H1 (cell line): ENCODE measurements around the gene PARD3. TPM values are rescaled to one million over a fixed set of nuclear protein-coding genes. Genes with fewer than 3 reads are reported as not detected.

ENCODE experiments used
- CTCF ChIA-PET: fragments of 300-600 bp; sonication (Branson Sonifier 250); formaldehyde crosslinking; loops from one replicate; lab custom pipeline; 2021; ENCODE audit not compliant: partially characterized antibody; lab: Charles Lee
- POLR2A ChIA-PET: fragments of 300-600 bp; sonication (Branson Sonifier 250); formaldehyde crosslinking; loops from one replicate; lab custom pipeline; 2021; ENCODE audit warnings: inconsistent platforms; ENCODE audit not compliant: partially characterized antibody; lab: Charles Lee
- DNase-seq, 2 experiments: peaks; one replicate each; pipeline versions ENCODE4 v3.0.0 to v3.0.0-alpha.2; 2010 to 2022; ENCODE audit warnings: low spot score in 2 of 2, low read depth in 1 of 2, mixed read lengths in 1 of 2
- FAIRE-seq: peaks from 2 replicates; lab custom pipeline; 2011; peaks lifted over from hg19 to GRCh38; lab: Jason Lieb, UNC
- H2AFZ ChIP-seq: 2 replicates; pipeline ENCODE4 v1.8.1; 2012; ENCODE audit warnings: low read length, inconsistent platforms
- H2AK5ac ChIP-seq: 2 replicates; pipeline ENCODE4 v1.6.1; 2013; ENCODE audit warnings: low read depth, low read length
- H2BK120ac ChIP-seq: replicated peaks from 2 replicates; pipeline ENCODE3; 2013; ENCODE audit warnings: low read depth, low read length, inconsistent platforms
- H2BK12ac ChIP-seq: 2 replicates; pipeline ENCODE4 v1.6.1; 2013; ENCODE audit warnings: low read depth, low read length
- H2BK15ac ChIP-seq: 2 replicates; pipeline ENCODE4 v1.6.1; 2013; ENCODE audit warnings: low read length
- H2BK20ac ChIP-seq: 2 replicates; pipeline ENCODE4 v1.6.1; 2013; ENCODE audit warnings: low read length
- H2BK5ac ChIP-seq: 2 replicates; pipeline ENCODE4 v1.6.1; 2013; ENCODE audit warnings: low read depth, low read length
- H3K14ac ChIP-seq: 2 replicates; pipeline ENCODE4 v1.6.1; 2013; ENCODE audit warnings: inconsistent platforms; ENCODE audit not compliant: insufficient read length
- H3K18ac ChIP-seq: 2 replicates; pipeline ENCODE4 v1.6.1; 2013; ENCODE audit warnings: low read length; ENCODE audit errors: extremely low read depth
- H3K23ac ChIP-seq: 2 replicates; pipeline ENCODE4 v1.6.1; 2013; ENCODE audit warnings: inconsistent platforms; ENCODE audit not compliant: insufficient read length
- H3K23me2 ChIP-seq: 2 replicates; pipeline ENCODE4 v1.6.1; 2013; ENCODE audit warnings: low read depth, low read length
- H3K27ac ChIP-seq: 2 replicates; pipeline ENCODE4 v1.6.1; 2011; ENCODE audit warnings: low read depth, low read length, inconsistent platforms
- H3K27me3 ChIP-seq, 4 experiments: replicated peaks in 1 of 4; 1 replicate in 1 of 4; 2 replicates in 3 of 4; pipeline versions ENCODE4 v1.6.1 to v1.8.1; 2011 to 2013; ENCODE audit warnings: low read length in 3 of 4, mild to moderate bottlenecking in 3 of 4, inconsistent platforms in 2 of 4, mixed read lengths in 2 of 4, moderate library complexity in 1 of 4; ENCODE audit not compliant: control insufficient read depth in 3 of 4, insufficient read depth in 3 of 4; ENCODE audit errors: extremely low read depth in 1 of 4
- H3K36me3 ChIP-seq, 4 experiments: 2 replicates each; pipeline versions ENCODE4 v1.6.1 to v1.8.1; 2011 to 2013; ENCODE audit warnings: mild to moderate bottlenecking in 4 of 4, low read length in 3 of 4, moderate library complexity in 2 of 4, control low read depth in 1 of 4, inconsistent platforms in 1 of 4; ENCODE audit not compliant: insufficient read depth in 4 of 4, control insufficient read depth in 2 of 4
- H3K4ac ChIP-seq: replicated peaks from 2 replicates; pipeline ENCODE3; 2013; ENCODE audit warnings: low read length, low read depth, mixed read lengths, inconsistent platforms; ENCODE audit not compliant: insufficient read length
- H3K4me1 ChIP-seq, 4 experiments: replicated peaks in 1 of 4; 1 replicate in 1 of 4; 2 replicates in 3 of 4; pipeline versions ENCODE4 v1.6.1 to v1.8.1; 2011 to 2013; ENCODE audit warnings: low read length in 3 of 4, inconsistent platforms in 2 of 4, mixed read lengths in 1 of 4; ENCODE audit not compliant: insufficient read depth in 4 of 4, control insufficient read depth in 3 of 4
- H3K4me2 ChIP-seq, 2 experiments: 2 replicates each; pipeline versions ENCODE4 v1.6.1 to v1.8.1; 2011 to 2013; ENCODE audit warnings: low read depth in 2 of 2, low read length in 2 of 2, control low read depth in 1 of 2, inconsistent platforms in 1 of 2, mild to moderate bottlenecking in 1 of 2; ENCODE audit not compliant: insufficient read depth in 1 of 2
- H3K4me3 ChIP-seq, 4 experiments: fragments of 200-600, 300-600 bp in 1 of 4; sonication (generic), shearing (Covaris generic), sonication (Bioruptor Twin) in 1 of 4; 2 replicates each; pipeline versions ENCODE4 v1.5.1 to v1.8.1; 2011 to 2016; ENCODE audit warnings: low read length in 4 of 4, low read depth in 3 of 4, control low read depth in 2 of 4, inconsistent platforms in 2 of 4, mild to moderate bottlenecking in 2 of 4, mixed read lengths in 1 of 4, moderate library complexity in 1 of 4; ENCODE audit not compliant: insufficient read depth in 2 of 4; ENCODE audit errors: extremely low read depth in 1 of 4
- H3K56ac ChIP-seq: replicated peaks from 2 replicates; pipeline ENCODE3; 2013; ENCODE audit warnings: low read depth, mild to moderate bottlenecking, mixed read lengths, low read length, inconsistent platforms; ENCODE audit not compliant: insufficient read length
- H3K79me1 ChIP-seq: 2 replicates; pipeline ENCODE4 v1.6.1; 2013; ENCODE audit warnings: low read depth, low read length, control low read depth
- H3K79me2 ChIP-seq, 2 experiments: 2 replicates each; pipeline versions ENCODE4 v1.6.1 to v1.8.1; 2012 to 2013; ENCODE audit warnings: low read length in 2 of 2, mild to moderate bottlenecking in 2 of 2, inconsistent platforms in 1 of 2; ENCODE audit not compliant: insufficient read depth in 2 of 2, control insufficient read depth in 1 of 2
- H3K9ac ChIP-seq, 4 experiments: replicated peaks in 1 of 4; 1 replicate in 1 of 4; 2 replicates in 3 of 4; pipeline versions ENCODE4 v1.6.1 to v1.8.1; 2011 to 2013; ENCODE audit warnings: low read depth in 3 of 4, low read length in 3 of 4, control low read depth in 2 of 4, mild to moderate bottlenecking in 2 of 4, moderate library complexity in 2 of 4, inconsistent platforms in 1 of 4; ENCODE audit errors: extremely low read depth in 1 of 4
- H3K9me3 ChIP-seq, 2 experiments: 2 replicates each; pipeline versions ENCODE4 v1.6.1 to v1.8.1; 2012 to 2013; ENCODE audit warnings: mild to moderate bottlenecking in 2 of 2, moderate library complexity in 2 of 2, control low read depth in 1 of 2, inconsistent platforms in 1 of 2, low read depth in 1 of 2, low read length in 1 of 2, mixed read lengths in 1 of 2; ENCODE audit not compliant: insufficient read depth in 2 of 2
- H4K20me1 ChIP-seq, 2 experiments: replicated peaks in 1 of 2; 2 replicates each; pipeline versions ENCODE3 to v1.8.1; 2011 to 2013; ENCODE audit warnings: inconsistent platforms in 2 of 2, low read length in 2 of 2, mild to moderate bottlenecking in 1 of 2; ENCODE audit not compliant: insufficient read depth in 2 of 2, control insufficient read depth in 1 of 2
- H4K5ac ChIP-seq: 2 replicates; pipeline ENCODE4 v1.6.1; 2013; ENCODE audit warnings: low read length, low read depth, mixed read lengths, inconsistent platforms; ENCODE audit not compliant: insufficient read length
- H4K8ac ChIP-seq: 2 replicates; pipeline ENCODE4 v1.8.0; 2013; ENCODE audit warnings: mild to moderate bottlenecking, moderate library complexity, low read length, inconsistent platforms; ENCODE audit not compliant: insufficient read depth; ENCODE audit errors: extremely low read depth
- H4K91ac ChIP-seq: replicated peaks from 2 replicates; pipeline ENCODE3; 2013; ENCODE audit warnings: low read length, mixed read lengths, inconsistent platforms; ENCODE audit not compliant: insufficient read length
- CHD1 ChIP-seq: IDR thresholded peaks from 2 replicates; pipeline ENCODE4 v1.6.1; 2012; ENCODE audit warnings: low read depth, low read length, improper control_type of control experiment
- EP300 ChIP-seq, 2 experiments: IDR thresholded peaks; 1 replicate in 1 of 2; 2 replicates in 1 of 2; pipeline ENCODE4 v1.6.1; 2011 to 2012; ENCODE audit warnings: low read depth in 2 of 2, low read length in 2 of 2, mild to moderate bottlenecking in 2 of 2, borderline replicate concordance in 1 of 2, inconsistent platforms in 1 of 2, moderate library complexity in 1 of 2
- RAD21 ChIP-seq, 2 experiments: IDR thresholded peaks in 1 of 2; conservative IDR thresholded peaks in 1 of 2; 2 replicates each; pipeline ENCODE4 v1.6.1; 2011; ENCODE audit warnings: low read depth in 2 of 2, low read length in 2 of 2, improper control_type of control experiment in 1 of 2, inconsistent platforms in 1 of 2, mild to moderate bottlenecking in 1 of 2, moderate library complexity in 1 of 2
- SP1 ChIP-seq: IDR thresholded peaks from 2 replicates; pipeline ENCODE4 v1.6.1; 2011; ENCODE audit warnings: low read depth, low read length
- SUZ12 ChIP-seq: fragments of 200-600 bp; sonication (generic); IDR thresholded peaks from 2 replicates; pipeline ENCODE4 v1.6.1; 2012; ENCODE audit warnings: mild to moderate bottlenecking, inconsistent platforms, low read length, moderate library complexity, mixed read lengths
- YY1 ChIP-seq: IDR thresholded peaks from 2 replicates; pipeline ENCODE4 v1.6.1; 2011; ENCODE audit warnings: low read depth, mild to moderate bottlenecking, low read length
- WGBS, 2 experiments: shearing (Covaris generic) in 1 of 2; methylation state at CpG; one replicate each; pipeline versions ENCODE4 v1.1.6 to v1.1.7; 2013 to 2015; ENCODE audit warnings: low lambda C conversion rate in 2 of 2, mixed read lengths in 2 of 2, inconsistent platforms in 1 of 2, low coverage in 1 of 2, missing lambda C conversion rate in 1 of 2; ENCODE audit not compliant: insufficient replicate concordance in 2 of 2, insufficient coverage in 1 of 2, insufficient read length in 1 of 2; ENCODE audit errors: extremely low coverage in 1 of 2, missing lambda C conversion rate in 1 of 2; 5-methylcytosine and 5-hydroxymethylcytosine counted together
- polyA plus RNA-seq, 7 experiments: library from polyadenylated mRNA; depleted of rRNA in 3 of 7; stranded (reverse) in 5 of 7; unstranded in 2 of 7; fragments of >200 nt in 5 of 7; fragments of 200-250 nt in 2 of 7; gene quantifications; 1 replicate in 5 of 7; 2 replicates in 1 of 7; 4 replicates in 1 of 7; pipeline versions ENCODE4 v1.2.1 to v1.2.3, GENCODE V29; 2011 to 2013; ENCODE audit warnings: missing spikeins in 2 of 7, mixed read lengths in 2 of 7
- total RNA-seq: library from RNA; stranded (reverse); fragmentation: NEBNext Ultra II Directional; extraction: Animal tissue kit (Norgen Biotek cat#: 25700); gene quantifications from 2 replicates; pipeline ENCODE4 v1.2.1, GENCODE V29; 2021
- TF ChIP-seq, protein P1 (sequence below), 3 experiments: IDR thresholded peaks; 1 replicate in 2 of 3; 2 replicates in 1 of 3; pipeline versions ENCODE4 v1.5.1 to v1.6.1; 2011; ENCODE audit warnings: low read length in 3 of 3, mild to moderate bottlenecking in 3 of 3, inconsistent platforms in 2 of 3, low read depth in 1 of 3, moderate library complexity in 1 of 3; ENCODE audit not compliant: insufficient read depth in 1 of 3; ENCODE audit errors: control extremely low read depth in 1 of 3

PARD3 gene
- total and polyA plus RNA-seq, 2 of the 8 experiments (the other 6 are each of a cell fraction or from before 2014, with no cell fraction given) = 19.7 to 49.1 TPM

- Histone ChIP-seq H4K91ac (no peak overlapping the region), H3K9ac (no peak overlapping the region), H2BK20ac (no peak overlapping the region), H3K4me2 (no peak overlapping the region), H2AK5ac (no peak overlapping the region; the same call in 1 of the 2 replicates), H4K20me1 (peaks cover 2 to 21% of the 10 kb centered on the region in 2 experiments), H4K8ac (no peak overlapping the region), H3K23ac (no peak overlapping the region), H3K56ac (no peak overlapping the region), H2BK12ac (no peak overlapping the region), H3K79me1 (peaks cover 24% of the 10 kb centered on the region), H2BK120ac (no peak overlapping the region), H3K27me3 (no peaks in the 10 kb centered on the region), H2BK15ac (no peak overlapping the region), H3K9me3 (no peaks in the 10 kb centered on the region), H3K18ac (no peak overlapping the region), H2BK5ac (no peak overlapping the region), H3K36me3 (no peaks in the 10 kb centered on the region; a peak in 1 of 8 replicates), H3K27ac (no peak overlapping the region), H3K4ac (no peak overlapping the region), H3K4me1 (peaks cover 0 to 7% (median 2%) of the 10 kb centered on the region in 4 experiments; a peak in 1 of 7 replicates), H4K5ac (no peak overlapping the region), H3K23me2 (no peaks in the 10 kb centered on the region), H3K4me3 (no peak overlapping the region), H3K14ac (no peak overlapping the region), H3K79me2 (peaks cover 5 to 98% of the 10 kb centered on the region in 2 experiments), H2AFZ (no peak overlapping the region)
- DNase-seq = no peak
- TF ChIP-seq YY1 (no peak), EP300 (IDR thresholded peaks at IDR 0.05; ENCODE audit: borderline replicate concordance in 1 of 2, low read depth in 2 of 2, low read length in 2 of 2) (no peak), RAD21 (IDR thresholded peaks at IDR 0.05 in 1 of 2, conservative IDR thresholded peaks at IDR 0.05 in 1 of 2; ENCODE audit: low read depth in 2 of 2, low read length in 2 of 2) (no peak), SP1 (no peak), SUZ12 (no peak), CHD1 (no peak)
- TF ChIP-seq, protein P1, sequence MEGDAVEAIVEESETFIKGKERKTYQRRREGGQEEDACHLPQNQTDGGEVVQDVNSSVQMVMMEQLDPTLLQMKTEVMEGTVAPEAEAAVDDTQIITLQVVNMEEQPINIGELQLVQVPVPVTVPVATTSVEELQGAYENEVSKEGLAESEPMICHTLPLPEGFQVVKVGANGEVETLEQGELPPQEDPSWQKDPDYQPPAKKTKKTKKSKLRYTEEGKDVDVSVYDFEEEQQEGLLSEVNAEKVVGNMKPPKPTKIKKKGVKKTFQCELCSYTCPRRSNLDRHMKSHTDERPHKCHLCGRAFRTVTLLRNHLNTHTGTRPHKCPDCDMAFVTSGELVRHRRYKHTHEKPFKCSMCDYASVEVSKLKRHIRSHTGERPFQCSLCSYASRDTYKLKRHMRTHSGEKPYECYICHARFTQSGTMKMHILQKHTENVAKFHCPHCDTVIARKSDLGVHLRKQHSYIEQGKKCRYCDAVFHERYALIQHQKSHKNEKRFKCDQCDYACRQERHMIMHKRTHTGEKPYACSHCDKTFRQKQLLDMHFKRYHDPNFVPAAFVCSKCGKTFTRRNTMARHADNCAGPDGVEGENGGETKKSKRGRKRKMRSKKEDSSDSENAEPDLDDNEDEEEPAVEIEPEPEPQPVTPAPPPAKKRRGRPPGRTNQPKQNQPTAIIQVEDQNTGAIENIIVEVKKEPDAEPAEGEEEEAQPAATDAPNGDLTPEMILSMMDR (IDR thresholded peaks at IDR 0.05; ENCODE audit: control extremely low read depth in 1 of 3, insufficient read depth in 1 of 3, low read depth in 1 of 3, low read length in 3 of 3) = no peak
- FAIRE-seq = no peak
- 96% methylated on average over 4 of the region's 4 CpGs; no CpG with 5 or more reads in 1 of the 2 experiments for WGBS, 2 experiments
- ChIA-PET CTCF (interaction anchor here (4.0 kb wide), 1 partner anchor 62 kb away, joined by 12 read pairs; no protein-coding TSS in a partner anchor), POLR2A (interaction anchor here (0.9 kb wide), 1 partner anchor 9 kb away, joined by 3 read pairs; no protein-coding TSS in a partner anchor)
Observed at GRCh38 chr10:34794835-34795234, 20.3 kb downstream of the PARD3 start.
